ENCODE data around the gene LRRC4B. TPM values are rescaled to one million over a fixed set of nuclear protein-coding genes. Genes with fewer than 3 reads are reported as not detected.

Gene LRRC4B
- total RNA-seq, 1 experiment from 2014 or later, result not detected

DNA sequence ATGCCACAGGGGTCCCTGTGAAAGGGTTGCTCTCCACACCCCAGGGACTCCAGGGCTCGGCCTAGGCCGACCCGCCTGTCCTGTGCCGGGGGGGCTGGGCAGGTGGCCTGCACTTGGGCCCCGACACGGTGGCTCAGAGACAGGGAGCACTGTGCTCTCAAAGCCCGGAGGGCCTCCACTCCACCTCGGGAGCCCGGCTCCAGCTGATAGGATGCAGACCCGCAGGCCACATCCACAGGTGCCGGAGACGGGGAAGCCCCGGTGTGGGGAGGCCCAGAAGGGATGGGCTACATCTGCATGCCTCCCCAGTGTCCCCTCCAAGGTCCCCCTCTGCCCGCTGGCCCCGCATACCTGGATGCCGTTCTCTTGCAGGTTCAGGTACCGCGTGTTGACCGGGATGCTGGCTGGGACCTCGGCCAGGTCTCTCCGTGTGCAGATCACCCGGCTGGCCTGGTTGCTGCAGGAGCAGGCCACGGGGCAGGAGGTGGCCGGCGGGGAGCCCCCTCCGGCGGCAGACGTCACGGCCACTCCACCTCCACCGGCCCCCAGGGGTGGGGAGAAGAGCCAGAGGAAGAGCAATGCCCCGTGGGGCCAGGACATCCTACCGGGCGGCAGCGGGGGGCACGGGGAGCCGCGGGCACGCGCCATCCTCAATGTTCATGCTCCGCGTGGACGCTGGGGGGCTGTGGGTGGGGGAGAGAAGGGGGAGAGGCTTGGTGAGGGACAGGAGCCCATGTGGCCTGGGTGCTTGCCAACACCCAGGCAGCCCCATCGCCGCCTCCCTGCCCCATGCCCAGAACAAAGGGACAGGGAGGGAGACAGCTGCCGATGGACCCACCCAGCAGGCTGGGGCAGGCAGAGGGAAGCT is 19.8 kb downstream of the LRRC4B start:
- no peaks in the 10 kb centered on the region for H3K4me1 Mint-ChIP-seq (ENCODE audit: low read depth, unreplicated experiment)
- TF ChIP-seq, protein P1, sequence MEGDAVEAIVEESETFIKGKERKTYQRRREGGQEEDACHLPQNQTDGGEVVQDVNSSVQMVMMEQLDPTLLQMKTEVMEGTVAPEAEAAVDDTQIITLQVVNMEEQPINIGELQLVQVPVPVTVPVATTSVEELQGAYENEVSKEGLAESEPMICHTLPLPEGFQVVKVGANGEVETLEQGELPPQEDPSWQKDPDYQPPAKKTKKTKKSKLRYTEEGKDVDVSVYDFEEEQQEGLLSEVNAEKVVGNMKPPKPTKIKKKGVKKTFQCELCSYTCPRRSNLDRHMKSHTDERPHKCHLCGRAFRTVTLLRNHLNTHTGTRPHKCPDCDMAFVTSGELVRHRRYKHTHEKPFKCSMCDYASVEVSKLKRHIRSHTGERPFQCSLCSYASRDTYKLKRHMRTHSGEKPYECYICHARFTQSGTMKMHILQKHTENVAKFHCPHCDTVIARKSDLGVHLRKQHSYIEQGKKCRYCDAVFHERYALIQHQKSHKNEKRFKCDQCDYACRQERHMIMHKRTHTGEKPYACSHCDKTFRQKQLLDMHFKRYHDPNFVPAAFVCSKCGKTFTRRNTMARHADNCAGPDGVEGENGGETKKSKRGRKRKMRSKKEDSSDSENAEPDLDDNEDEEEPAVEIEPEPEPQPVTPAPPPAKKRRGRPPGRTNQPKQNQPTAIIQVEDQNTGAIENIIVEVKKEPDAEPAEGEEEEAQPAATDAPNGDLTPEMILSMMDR (IDR thresholded peaks at IDR 0.05; ENCODE audit: unreplicated experiment), result no peak
- H3K4me3 Mint-ChIP-seq (ENCODE audit: low read depth, unreplicated experiment), result no peak overlapping the region
- no TSS peak for BruUV-seq (replicated peaks)
- CTCF ChIA-PET, result interaction anchor here (1.1 kb wide), 1 partner anchor 8 kb away, joined by 5 read pairs; no protein-coding TSS in a partner anchor
- intact Hi-C loops (cut with micrococcal nuclease; ENCODE audit: unreplicated experiment), result no loop called here
- H3K27ac Mint-ChIP-seq (ENCODE audit: unreplicated experiment), result no peak overlapping the region
- peaks cover 77% of the 10 kb centered on the region for H3K27me3 Mint-ChIP-seq (ENCODE audit: unreplicated experiment)
- no peaks in the 10 kb centered on the region for H3K9me3 Mint-ChIP-seq (ENCODE audit: low read depth, unreplicated experiment)
- H3K36me3 Mint-ChIP-seq (ENCODE audit: insufficient read depth, unreplicated experiment), result no peaks in the 10 kb centered on the region
- DNase-seq, result no peak

DNA sequence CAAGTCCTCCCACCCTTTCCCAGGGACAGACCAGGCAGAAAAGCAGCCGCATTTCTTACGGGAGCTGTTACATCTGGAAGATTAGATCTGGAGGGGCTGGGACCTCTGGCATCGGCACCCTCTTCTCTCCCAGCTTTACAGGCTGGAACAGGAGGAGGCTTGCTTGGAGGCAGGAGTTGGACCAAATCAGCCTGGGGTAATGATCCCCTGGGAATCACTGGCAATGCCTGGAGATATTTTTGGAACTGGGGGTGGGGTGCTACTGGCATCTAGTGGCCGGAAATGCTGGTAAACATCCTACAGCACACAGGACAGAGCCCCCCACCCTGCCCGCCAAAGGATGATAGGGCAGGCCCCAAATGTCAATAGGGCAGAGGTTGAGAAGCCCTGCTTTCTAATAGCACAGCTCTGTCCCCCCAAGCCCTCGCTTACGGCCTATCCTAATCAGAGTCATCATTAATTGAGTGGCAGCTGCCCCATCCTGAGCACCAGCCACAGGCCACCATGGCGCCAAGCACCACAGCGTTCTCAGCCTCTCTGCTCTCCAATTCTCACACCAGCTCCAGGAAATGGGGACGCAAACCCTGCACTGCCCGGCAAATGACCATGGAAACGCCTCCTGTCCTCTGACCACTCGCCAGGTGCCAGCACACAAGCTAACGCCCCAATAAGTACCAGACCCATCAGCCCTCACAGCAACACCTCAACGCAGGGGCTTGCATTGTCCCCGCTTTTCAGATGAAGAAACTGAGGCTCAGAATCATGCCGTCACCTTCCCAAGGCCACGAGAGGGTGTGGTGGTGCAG is 20.6 kb downstream of the LRRC4B start:
- peaks cover 69% of the 10 kb centered on the region for H3K27me3 Mint-ChIP-seq (ENCODE audit: unreplicated experiment)
- no peak overlapping the region for H3K27ac Mint-ChIP-seq (ENCODE audit: unreplicated experiment)
- H3K9me3 Mint-ChIP-seq (ENCODE audit: low read depth, unreplicated experiment), result no peaks in the 10 kb centered on the region
- intact Hi-C loops (cut with micrococcal nuclease; ENCODE audit: unreplicated experiment), result no loop called here
- TF ChIP-seq, protein P1 (IDR thresholded peaks at IDR 0.05; ENCODE audit: unreplicated experiment), result no peak
- no peak for DNase-seq
- H3K36me3 Mint-ChIP-seq (ENCODE audit: insufficient read depth, unreplicated experiment), result no peaks in the 10 kb centered on the region
- no peak overlapping the region for H3K4me3 Mint-ChIP-seq (ENCODE audit: low read depth, unreplicated experiment)
- CTCF ChIA-PET, result interaction anchor here (1.1 kb wide), 1 partner anchor 9 kb away, joined by 5 read pairs; no protein-coding TSS in a partner anchor
- no TSS peak for BruUV-seq (replicated peaks)
- H3K4me1 Mint-ChIP-seq (ENCODE audit: low read depth, unreplicated experiment), result no peaks in the 10 kb centered on the region

DNA sequence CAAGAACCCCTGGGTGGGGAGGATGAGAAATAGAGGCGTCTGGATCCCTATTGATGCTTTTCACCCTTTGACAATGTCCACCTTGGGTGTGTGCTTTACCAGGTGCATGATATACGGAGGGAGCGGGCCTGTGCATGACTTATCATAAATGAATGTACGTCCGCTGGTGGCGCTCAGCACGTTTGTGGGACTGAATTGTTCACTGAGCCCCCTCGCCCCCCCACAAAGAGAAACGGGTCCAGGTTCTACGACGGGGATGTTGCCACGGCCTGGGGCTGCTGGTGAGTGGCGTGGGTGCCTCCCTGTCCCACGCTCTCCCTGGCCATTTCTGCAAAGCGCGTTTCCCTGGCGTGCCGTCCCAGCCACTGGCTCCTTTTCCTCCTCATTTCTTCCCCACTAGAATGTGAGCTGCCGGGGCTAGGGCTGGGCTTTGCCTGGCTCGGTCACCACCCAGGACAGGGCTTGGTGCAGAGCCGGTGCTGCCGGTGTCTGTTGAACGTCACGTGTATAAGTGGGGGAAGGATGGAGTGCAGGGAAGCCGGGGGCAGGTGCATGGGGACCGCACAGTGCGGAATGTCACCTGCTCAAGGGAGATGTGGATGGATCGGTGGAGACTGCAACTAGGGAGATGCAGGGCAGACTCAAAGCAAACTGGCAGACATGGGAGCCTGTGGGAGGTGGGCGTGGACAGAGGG is 21.6 kb downstream of the LRRC4B start:
- H3K4me3 Mint-ChIP-seq (ENCODE audit: low read depth, unreplicated experiment), result no peak overlapping the region
- H3K27ac Mint-ChIP-seq (ENCODE audit: unreplicated experiment), result no peak overlapping the region
- DNase-seq, result no peak
- H3K9me3 Mint-ChIP-seq (ENCODE audit: low read depth, unreplicated experiment), result no peaks in the 10 kb centered on the region
- intact Hi-C loops (cut with micrococcal nuclease; ENCODE audit: unreplicated experiment), result no loop called here
- CTCF ChIA-PET, result no interaction called here
- BruUV-seq (replicated peaks), result no TSS peak
- H3K27me3 Mint-ChIP-seq (ENCODE audit: unreplicated experiment), result peaks cover 69% of the 10 kb centered on the region
- H3K4me1 Mint-ChIP-seq (ENCODE audit: low read depth, unreplicated experiment), result no peaks in the 10 kb centered on the region
- TF ChIP-seq, protein P1 (IDR thresholded peaks at IDR 0.05; ENCODE audit: unreplicated experiment), result no peak
- H3K36me3 Mint-ChIP-seq (ENCODE audit: insufficient read depth, unreplicated experiment), result no peaks in the 10 kb centered on the region

DNA sequence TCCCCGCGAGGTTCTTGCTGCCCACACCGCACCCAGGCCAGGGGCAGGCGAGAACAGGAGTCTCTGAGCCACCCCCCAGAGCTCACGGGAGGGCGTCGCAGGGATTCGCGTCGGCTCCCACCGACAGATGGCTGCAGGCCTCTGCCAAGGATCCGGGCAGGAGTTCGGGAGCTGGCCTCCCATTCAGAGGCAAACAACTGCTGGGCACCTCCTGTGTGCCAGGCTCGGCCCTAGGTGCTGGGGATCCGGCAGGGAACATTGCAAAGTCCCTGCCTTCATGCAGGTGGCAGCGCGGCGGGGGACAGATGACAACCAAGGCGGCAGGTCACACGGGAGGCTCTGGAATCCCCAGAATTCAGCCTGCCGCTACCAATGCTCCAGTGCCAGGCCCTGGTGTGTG is 25.3 kb downstream of the LRRC4B start:
- no peaks in the 10 kb centered on the region for H3K9me3 Mint-ChIP-seq (ENCODE audit: low read depth, unreplicated experiment)
- H3K27me3 Mint-ChIP-seq (ENCODE audit: unreplicated experiment), result peaks cover 35% of the 10 kb centered on the region
- H3K27ac Mint-ChIP-seq (ENCODE audit: unreplicated experiment), result no peak overlapping the region
- intact Hi-C loops (cut with micrococcal nuclease; ENCODE audit: unreplicated experiment), result no loop called here
- H3K4me3 Mint-ChIP-seq (ENCODE audit: low read depth, unreplicated experiment), result no peak overlapping the region
- TF ChIP-seq, protein P1 (IDR thresholded peaks at IDR 0.05; ENCODE audit: unreplicated experiment), result no peak
- no peaks in the 10 kb centered on the region for H3K4me1 Mint-ChIP-seq (ENCODE audit: low read depth, unreplicated experiment)
- CTCF ChIA-PET, result interaction anchor here (0.7 to 1.0 kb wide), 2 partner anchors 13 to 474 kb away, joined by 4 read pairs; no protein-coding TSS in a partner anchor
- DNase-seq, result no peak
- no peaks in the 10 kb centered on the region for H3K36me3 Mint-ChIP-seq (ENCODE audit: insufficient read depth, unreplicated experiment)
- BruUV-seq (replicated peaks), result no TSS peak

Measured in Calu3 (cell line).